IMR-90 (cell line): ENCODE data around the gene CLEC10A. TPM values are rescaled to one million over a fixed set of nuclear protein-coding genes. Genes with fewer than 3 reads are reported as not detected.

Source experiments
- ATAC-seq: fragments of 200-7000 bp; cut with Tn5 transposase; 2 replicates; pipeline ENCODE4 v1.9.1; 2020; ENCODE audit warnings: low read depth, mild to moderate bottlenecking, moderate library complexity
- BruUV-seq: library from RNA; stranded (reverse); fragments of 400-500 nt; replicated peaks from 2 replicates; lab custom pipeline; 2021; lab: Mats Ljungman, UMichigan
- CTCF ChIA-PET: fragments of 300-600 bp; formaldehyde crosslinking; extraction: SDS; loops from one replicate; lab custom pipeline; 2021; ENCODE audit warnings: antibody characterized with exemption; lab: Yijun Ruan, JAX
- POLR2A ChIA-PET: fragments of 300-600 bp; sonication (Branson Sonifier 250); formaldehyde crosslinking; loops from one replicate; lab custom pipeline; 2022; ENCODE audit warnings: antibody characterized with exemption; ENCODE audit not compliant: unreplicated experiment; lab: Charles Lee
- DNase-seq: peaks from one replicate; pipeline ENCODE4 v3.0.0; 2013
- H2AFZ ChIP-seq: replicated peaks from 2 replicates; pipeline ENCODE3; 2013; ENCODE audit warnings: low read length, mild to moderate bottlenecking; ENCODE audit not compliant: poor library complexity
- H2AK5ac ChIP-seq: 2 replicates; pipeline ENCODE4 v1.6.1; 2013; ENCODE audit warnings: low read depth, low read length, inconsistent platforms
- H2AK9ac ChIP-seq: replicated peaks from 2 replicates; pipeline ENCODE3; 2013; ENCODE audit warnings: mild to moderate bottlenecking, low read depth, low read length, moderate library complexity; ENCODE audit not compliant: poor library complexity
- H2BK120ac ChIP-seq: 2 replicates; pipeline ENCODE4 v1.6.1; 2013; ENCODE audit warnings: low read depth, low read length, inconsistent platforms
- H2BK15ac ChIP-seq: 3 replicates; pipeline ENCODE4 v1.6.1; 2013; ENCODE audit warnings: low read depth, low read length, inconsistent platforms
- H2BK20ac ChIP-seq: 2 replicates; pipeline ENCODE4 v1.6.1; 2013; ENCODE audit warnings: low read depth, mild to moderate bottlenecking, inconsistent platforms, low read length, moderate library complexity
- H2BK5ac ChIP-seq: 2 replicates; pipeline ENCODE4 v1.6.1; 2013; ENCODE audit warnings: mild to moderate bottlenecking, low read depth, low read length, inconsistent platforms; ENCODE audit not compliant: poor library complexity, severe bottlenecking
- H3K14ac ChIP-seq: replicated peaks from 2 replicates; pipeline ENCODE4 v1.6.1; 2013; ENCODE audit warnings: low read depth, low read length, inconsistent platforms
- H3K18ac ChIP-seq: 2 replicates; pipeline ENCODE4 v1.6.1; 2013; ENCODE audit warnings: low read depth, low read length, control low read depth
- H3K23ac ChIP-seq: 2 replicates; pipeline ENCODE4 v1.6.1; 2013; ENCODE audit warnings: low read depth, low read length, inconsistent platforms
- H3K27ac ChIP-seq: 2 replicates; pipeline ENCODE4 v1.5.1; 2013; ENCODE audit warnings: mild to moderate bottlenecking, control low read depth, low read length; ENCODE audit not compliant: insufficient read depth
- H3K27me3 ChIP-seq: 2 replicates; pipeline ENCODE4 v1.6.1; 2013; ENCODE audit warnings: low read length; ENCODE audit not compliant: control insufficient read depth, insufficient read depth
- H3K36me3 ChIP-seq: 2 replicates; pipeline ENCODE4 v1.6.1; 2013; ENCODE audit warnings: low read length, mixed read lengths; ENCODE audit not compliant: control insufficient read depth, insufficient read depth
- H3K4ac ChIP-seq: 2 replicates; pipeline ENCODE4 v1.6.1; 2013; ENCODE audit warnings: low read depth, low read length, inconsistent platforms
- H3K4me1 ChIP-seq: 2 replicates; pipeline ENCODE4 v1.6.1; 2013; ENCODE audit warnings: low read length, mixed read lengths; ENCODE audit not compliant: control insufficient read depth, insufficient read depth
- H3K4me2 ChIP-seq: 2 replicates; pipeline ENCODE4 v1.6.1; 2013; ENCODE audit warnings: low read depth, mild to moderate bottlenecking, control low read depth, low read length, moderate library complexity
- H3K4me3 ChIP-seq: 2 replicates; pipeline ENCODE4 v1.5.1; 2013; ENCODE audit warnings: low read depth, mild to moderate bottlenecking, control low read depth, low read length, moderate library complexity; ENCODE audit not compliant: insufficient read depth
- H3K56ac ChIP-seq: 2 replicates; pipeline ENCODE4 v1.6.1; 2013; ENCODE audit warnings: low read length, inconsistent platforms; ENCODE audit not compliant: insufficient read depth; ENCODE audit errors: extremely low read depth
- H3K79me1 ChIP-seq, 2 experiments: 2 replicates each; pipeline ENCODE4 v1.6.1; 2013; ENCODE audit warnings: low read length in 2 of 2, inconsistent platforms in 1 of 2, low read depth in 1 of 2
- H3K9ac ChIP-seq: 2 replicates; pipeline ENCODE4 v1.6.1; 2013; ENCODE audit warnings: low read depth, low read length, control low read depth
- H3K9me1 ChIP-seq: 2 replicates; pipeline ENCODE4 v1.6.1; 2013; ENCODE audit warnings: low read length, inconsistent platforms; ENCODE audit not compliant: insufficient read depth
- H3K9me3 ChIP-seq: 2 replicates; pipeline ENCODE4 v1.6.1; 2013; ENCODE audit warnings: low read length; ENCODE audit not compliant: control insufficient read depth, insufficient read depth
- H4K20me1 ChIP-seq: 2 replicates; pipeline ENCODE4 v1.6.1; 2013; ENCODE audit warnings: low read length, inconsistent platforms; ENCODE audit not compliant: insufficient read depth
- H4K5ac ChIP-seq: 2 replicates; pipeline ENCODE4 v1.6.1; 2013; ENCODE audit warnings: mild to moderate bottlenecking, low read depth, low read length, control low read depth
- H4K8ac ChIP-seq, 2 experiments: 2 replicates each; pipeline ENCODE4 v1.6.1; 2013; ENCODE audit warnings: low read depth in 2 of 2, low read length in 2 of 2, control low read depth in 1 of 2, inconsistent platforms in 1 of 2
- H4K91ac ChIP-seq: 2 replicates; pipeline ENCODE4 v1.6.1; 2013; ENCODE audit warnings: low read depth, low read length, inconsistent platforms; ENCODE audit not compliant: insufficient read depth
- BHLHE40 ChIP-seq: fragments of 150-350 bp; IDR thresholded peaks from 2 replicates; pipeline ENCODE4 v1.6.1; 2016; ENCODE audit warnings: mild to moderate bottlenecking, low read depth, low read length
- CEBPB ChIP-seq: IDR thresholded peaks from 2 replicates; pipeline ENCODE4 v1.6.1; 2012; ENCODE audit warnings: low read depth, low read length, improper control_type of control experiment
- CHD1 ChIP-seq: IDR thresholded peaks from 2 replicates; pipeline ENCODE4 v1.6.1; 2012; ENCODE audit warnings: low read depth, low read length, improper control_type of control experiment
- CTCF ChIP-seq: conservative IDR thresholded peaks from 2 replicates; pipeline ENCODE4 v1.5.1; 2012; ENCODE audit warnings: mild to moderate bottlenecking, low read depth, low read length, improper control_type of control experiment
- FOS ChIP-seq: fragments of 150-350 bp; IDR thresholded peaks from 2 replicates; pipeline ENCODE4 v1.6.1; 2016; ENCODE audit warnings: low read depth, low read length
- MAFK ChIP-seq: IDR thresholded peaks from 2 replicates; pipeline ENCODE4 v1.6.1; 2012; ENCODE audit warnings: low read depth, low read length, improper control_type of control experiment
- MAZ ChIP-seq: IDR thresholded peaks from 2 replicates; pipeline ENCODE4 v1.6.1; 2012; ENCODE audit warnings: low read depth, mild to moderate bottlenecking, low read length, improper control_type of control experiment, moderate library complexity, borderline replicate concordance
- MXI1 ChIP-seq: IDR thresholded peaks from 2 replicates; pipeline ENCODE4 v1.6.1; 2012; ENCODE audit warnings: low read depth, mild to moderate bottlenecking, low read length, moderate library complexity, borderline replicate concordance
- NFE2L2 ChIP-seq: fragments of 150-350 bp; IDR thresholded peaks from 2 replicates; pipeline ENCODE4 v1.6.1; 2016; ENCODE audit warnings: low read depth, mild to moderate bottlenecking, low read length
- POLR2A ChIP-seq: IDR thresholded peaks from 2 replicates; pipeline ENCODE4 v1.6.1; 2012; ENCODE audit warnings: mild to moderate bottlenecking, low read depth, low read length
- RAD21 ChIP-seq: IDR thresholded peaks from 2 replicates; pipeline ENCODE4 v1.6.1; 2012; ENCODE audit warnings: low read length, improper control_type of control experiment
- RCOR1 ChIP-seq: IDR thresholded peaks from 2 replicates; pipeline ENCODE4 v1.6.1; 2012; ENCODE audit warnings: mild to moderate bottlenecking, low read length, improper control_type of control experiment; ENCODE audit not compliant: insufficient replicate concordance
- RFX5 ChIP-seq: IDR thresholded peaks from 2 replicates; pipeline ENCODE4 v1.8.0; 2012; ENCODE audit warnings: low read depth, mild to moderate bottlenecking, low read length, moderate library complexity
- SMC3 ChIP-seq: fragments of 150-350 bp; IDR thresholded peaks from 2 replicates; pipeline ENCODE4 v1.6.1; 2016; ENCODE audit warnings: low read depth, mild to moderate bottlenecking, antibody characterized with exemption, low read length, moderate library complexity
- USF2 ChIP-seq: fragments of 150-350 bp; IDR thresholded peaks from 2 replicates; pipeline ENCODE4 v1.6.1; 2017; ENCODE audit warnings: mild to moderate bottlenecking, antibody characterized with exemption, low read length, low read depth
- WGBS, 2 experiments: methylation state at CpG; one replicate each; pipeline versions ENCODE4 v1.1.5 to v1.1.7; 2013; ENCODE audit warnings: missing lambda C conversion rate in 2 of 2; ENCODE audit not compliant: insufficient read length in 1 of 2; ENCODE audit errors: extremely low coverage in 2 of 2; 5-methylcytosine and 5-hydroxymethylcytosine counted together
- dilution Hi-C: fragments of 300-500 bp; cut with HindIII; formaldehyde crosslinking; loops from one replicate; pipeline ENCODE4 v1.14.3; 2018; ENCODE audit warnings: low sequenced_read_pairs; ENCODE audit not compliant: unreplicated experiment
- in situ Hi-C: fragments of 300-500 bp; cut with MboI; formaldehyde crosslinking; loops from 3 replicates; pipeline ENCODE4 v1.14.3; 2019; ENCODE audit warnings: low sequenced_read_pairs, inconsistent platforms, mixed read lengths
- intact Hi-C: fragments of 100-400 bp; cut with micrococcal nuclease; formaldehyde crosslinking; loops from 2 replicates; pipeline ENCODE4 v1.10.0; 2022
- polyA plus RNA-seq, 3 experiments: library from polyadenylated mRNA; depleted of rRNA; stranded (reverse); fragments of >200 nt; gene quantifications; 2 replicates each; pipeline ENCODE4 v1.2.3, GENCODE V29; 2012; ENCODE audit warnings: low replicate concordance in 1 of 3
- total RNA-seq: library from RNA; depleted of rRNA; stranded (reverse); fragments of >200 nt; gene quantifications from 2 replicates; pipeline ENCODE4 v1.2.3, GENCODE V29; 2012
- TF ChIP-seq, protein P1 (sequence below): fragments of 150-350 bp; IDR thresholded peaks from 2 replicates; pipeline ENCODE4 v1.6.1; 2016; ENCODE audit warnings: low read depth, mild to moderate bottlenecking, low read length, moderate library complexity, borderline replicate concordance

The CLEC10A gene
- total and polyA plus RNA-seq, 2 of the 4 experiments (the other 2 are of a cell fraction): not detected

- no peak overlapping the region for H2AK5ac ChIP-seq
- H3K27ac ChIP-seq: no peak overlapping the region
- no TSS peak for BruUV-seq
- DNase-seq (peak; percentile 28), ATAC-seq (no peak)
- no peak overlapping the region for H2BK20ac ChIP-seq
- dilution Hi-C loops: no loop called here
- H3K9ac ChIP-seq: no peak overlapping the region
- ChIA-PET POLR2A (no interaction called here), CTCF (no interaction called here)
- H3K36me3 ChIP-seq: no peaks in the 10 kb centered on the region
- no peak overlapping the region for H3K56ac ChIP-seq
- no peak overlapping the region for H3K14ac ChIP-seq
- H2AK9ac ChIP-seq: no peak overlapping the region
- no peak overlapping the region for H3K4ac ChIP-seq
- no peak overlapping the region for H2AFZ ChIP-seq
- in situ Hi-C loops: no loop called here
- H3K23ac ChIP-seq: no peak overlapping the region
- H3K79me1 ChIP-seq: no peaks in the 10 kb centered on the region
- no CpG with 5 or more reads among the region's 4 CpGs for WGBS, 2 experiments
- no peak overlapping the region for H4K8ac ChIP-seq
- no peaks in the 10 kb centered on the region for H3K9me1 ChIP-seq
- H3K4me2 ChIP-seq: no peak overlapping the region
- no peaks in the 10 kb centered on the region for H3K9me3 ChIP-seq
- TF ChIP-seq USF2: no peak
- no peak for TF ChIP-seq RCOR1
- TF ChIP-seq POLR2A: no peak
- no peak for TF ChIP-seq BHLHE40
- TF ChIP-seq, protein P1, sequence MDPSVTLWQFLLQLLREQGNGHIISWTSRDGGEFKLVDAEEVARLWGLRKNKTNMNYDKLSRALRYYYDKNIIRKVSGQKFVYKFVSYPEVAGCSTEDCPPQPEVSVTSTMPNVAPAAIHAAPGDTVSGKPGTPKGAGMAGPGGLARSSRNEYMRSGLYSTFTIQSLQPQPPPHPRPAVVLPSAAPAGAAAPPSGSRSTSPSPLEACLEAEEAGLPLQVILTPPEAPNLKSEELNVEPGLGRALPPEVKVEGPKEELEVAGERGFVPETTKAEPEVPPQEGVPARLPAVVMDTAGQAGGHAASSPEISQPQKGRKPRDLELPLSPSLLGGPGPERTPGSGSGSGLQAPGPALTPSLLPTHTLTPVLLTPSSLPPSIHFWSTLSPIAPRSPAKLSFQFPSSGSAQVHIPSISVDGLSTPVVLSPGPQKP: no peak
- no peak for TF ChIP-seq CTCF
- TF ChIP-seq CEBPB: no peak
- no peak for TF ChIP-seq RFX5
- TF ChIP-seq RAD21: no peak
- TF ChIP-seq SMC3: no peak
- TF ChIP-seq MAFK: no peak
- no peak for TF ChIP-seq FOS
- TF ChIP-seq NFE2L2: no peak
- TF ChIP-seq MAZ: no peak
- TF ChIP-seq MXI1: no peak
- no peak for TF ChIP-seq CHD1
- H4K5ac ChIP-seq: no peak overlapping the region
- no peaks in the 10 kb centered on the region; the same call in 1 of the 2 replicates for H4K20me1 ChIP-seq
- no peak overlapping the region for H3K4me3 ChIP-seq
- intact Hi-C loops: no loop called here
- H2BK15ac ChIP-seq: no peak overlapping the region
- no peak overlapping the region for H3K18ac ChIP-seq
- no peak overlapping the region for H2BK120ac ChIP-seq
- H3K27me3 ChIP-seq: peaks cover 27% of the 10 kb centered on the region
- H4K91ac ChIP-seq: no peak overlapping the region
- H3K4me1 ChIP-seq: no peaks in the 10 kb centered on the region
- H2BK5ac ChIP-seq: no peak overlapping the region
Observed at GRCh38 chr17:7122381-7122780, 42.3 kb upstream of the CLEC10A start.
